Activated CD4-positive, alpha-beta T cell treated with anti-CD3 and anti-CD28 coated beads for 36 hours (primary cell): ENCODE data around the gene PRICKLE1. TPM values are rescaled to one million over a fixed set of nuclear protein-coding genes. Genes with fewer than 3 reads are reported as not detected.
A peak's percentile ranks its signal among the peaks of the same experiment; 100 is the strongest.

Experiments used
- ATAC-seq: fragments of 200-7000 bp; cut with Tn5 transposase; one replicate; pipeline ENCODE4 v1.10.0; 2021; ENCODE audit warnings: mild to moderate bottlenecking, moderate library complexity
- CTCF ChIA-PET: fragments of 350-600 bp; sonication (Branson Sonifier 250); formaldehyde crosslinking; loops from one replicate; lab custom pipeline; 2021; ENCODE audit warnings: antibody characterized with exemption; lab: Charles Lee
- POLR2A ChIA-PET: fragments of 350-600 bp; sonication (Branson Sonifier 250); formaldehyde crosslinking; loops from one replicate; lab custom pipeline; 2021; ENCODE audit warnings: antibody characterized with exemption, inconsistent platforms; lab: Charles Lee
- DNase-seq: peaks from one replicate; pipeline ENCODE4 v3.0.0-alpha.2; 2020
- H3K27ac Mint-ChIP-seq: one replicate; pipeline ENCODE4 v1.8.0; 2021; ENCODE audit warnings: mixed read lengths
- H3K27me3 Mint-ChIP-seq: one replicate; pipeline ENCODE4 v1.8.0; 2021; ENCODE audit warnings: mixed read lengths
- H3K36me3 Mint-ChIP-seq: one replicate; pipeline ENCODE4 v1.8.0; 2021; ENCODE audit warnings: low read depth, mixed read lengths
- H3K4me1 Mint-ChIP-seq: one replicate; pipeline ENCODE4 v1.8.0; 2021; ENCODE audit warnings: mixed read lengths
- H3K4me3 Mint-ChIP-seq: one replicate; pipeline ENCODE4 v1.8.0; 2021; ENCODE audit warnings: mild to moderate bottlenecking, moderate library complexity, mixed read lengths
- H3K9me3 Mint-ChIP-seq: one replicate; pipeline ENCODE4 v1.8.0; 2021; ENCODE audit warnings: low read depth, mixed read lengths
- intact Hi-C, 2 experiments: fragments of 100-400 bp; cut with DNase I in 1 of 2; cut with micrococcal nuclease in 1 of 2; formaldehyde crosslinking; loops; one replicate each; pipeline versions ENCODE4 v1.14.2 to v1.15.1; 2022 to 2024; cut with DNase I, micrococcal nuclease
- total RNA-seq, 2 experiments: library from RNA; stranded (reverse); gene quantifications; one replicate each; pipeline ENCODE4 v1.2.3, GENCODE V29; 2021

The PRICKLE1 gene
- total RNA-seq, 2 experiments from 2014 or later, result 0.21 to 0.30 TPM

- ATAC-seq (no peak), DNase-seq (no peak)
- intact Hi-C loops, result no loop called here
- no peaks in the 10 kb centered on the region for H3K36me3 Mint-ChIP-seq
- peaks cover 1% of the 10 kb centered on the region for H3K27me3 Mint-ChIP-seq
- no peaks in the 10 kb centered on the region for H3K9me3 Mint-ChIP-seq
- no peaks in the 10 kb centered on the region for H3K4me1 Mint-ChIP-seq
- ChIA-PET POLR2A (no interaction called here), CTCF (no interaction called here)
- H3K4me3 Mint-ChIP-seq, result no peak overlapping the region
- H3K27ac Mint-ChIP-seq, result no peak overlapping the region
Observed at GRCh38 chr12:42508913-42509460, 80.6 kb downstream of the PRICKLE1 start.

DNA sequence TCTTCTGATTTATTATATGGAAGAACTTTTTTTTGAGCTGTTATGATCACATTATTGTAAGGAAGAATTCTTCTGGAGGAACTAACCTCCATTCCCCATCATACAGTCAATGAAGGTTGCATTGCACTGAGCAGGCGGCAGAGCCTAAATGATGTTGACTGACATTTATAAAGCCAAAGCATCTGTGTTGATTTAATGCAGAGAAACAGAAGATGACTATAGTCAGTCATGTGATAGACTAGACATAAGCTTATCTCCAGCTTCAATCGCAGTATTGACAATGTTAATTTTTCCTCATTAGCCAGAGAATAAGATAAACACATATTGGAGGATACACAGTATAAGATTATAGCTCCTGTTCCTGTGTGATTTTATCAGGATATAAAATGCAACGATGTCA lies 82.0 kb downstream of the PRICKLE1 start:
- Mint-ChIP-seq H3K36me3 (no peaks in the 10 kb centered on the region), H3K4me3 (no peak overlapping the region), H3K4me1 (no peaks in the 10 kb centered on the region), H3K9me3 (no peaks in the 10 kb centered on the region), H3K27me3 (peaks cover 1% of the 10 kb centered on the region), H3K27ac (no peak overlapping the region)
- DNase-seq (no peak), ATAC-seq (no peak)
- CTCF ChIA-PET, result interaction anchor here (0.6 to 1.1 kb wide), 2 partner anchors 64 to 1903 kb away, joined by 3 read pairs; no protein-coding TSS in a partner anchor
- intact Hi-C loops, result no loop called here
- POLR2A ChIA-PET, result no interaction called here

DNA sequence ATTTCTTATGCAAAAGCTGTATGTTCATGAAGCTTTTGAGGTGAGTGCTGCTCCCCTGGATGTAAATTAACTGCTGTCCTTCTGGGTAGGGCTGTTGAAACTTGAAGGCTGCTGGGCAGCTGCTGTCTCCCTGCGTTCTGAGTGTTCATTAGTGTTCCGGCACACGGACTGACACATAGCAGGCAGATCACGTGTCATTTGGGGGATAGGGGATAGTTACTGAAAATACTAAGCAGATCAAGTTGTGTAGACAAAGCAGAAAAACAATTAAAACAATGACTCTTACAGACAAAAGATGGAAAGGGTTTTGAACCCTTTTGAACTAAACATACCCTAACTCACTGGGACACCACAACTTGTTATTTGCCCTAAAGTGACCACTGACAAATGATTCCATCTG lies 82.5 kb downstream of the PRICKLE1 start:
- DNase-seq (no peak), ATAC-seq (no peak)
- ChIA-PET CTCF (interaction anchor here (0.6 kb wide), 1 partner anchor 1903 kb away, joined by 3 read pairs; no protein-coding TSS in a partner anchor), POLR2A (no interaction called here)
- peaks cover 1% of the 10 kb centered on the region for H3K27me3 Mint-ChIP-seq
- intact Hi-C loops, result no loop called here
- H3K4me3 Mint-ChIP-seq, result no peak overlapping the region
- no peaks in the 10 kb centered on the region for H3K9me3 Mint-ChIP-seq
- no peaks in the 10 kb centered on the region for H3K36me3 Mint-ChIP-seq
- H3K4me1 Mint-ChIP-seq, result no peaks in the 10 kb centered on the region
- H3K27ac Mint-ChIP-seq, result no peak overlapping the region

- intact Hi-C loops, result no loop called here
- POLR2A ChIA-PET, result no interaction called here
- no peak overlapping the region for H3K27ac Mint-ChIP-seq
- peaks cover under 1% of the 10 kb centered on the region for H3K27me3 Mint-ChIP-seq
- ATAC-seq, result no peak
- CTCF ChIA-PET, result no interaction called here
- no peaks in the 10 kb centered on the region for H3K4me1 Mint-ChIP-seq
- DNase-seq, result no peak
- H3K9me3 Mint-ChIP-seq, result no peaks in the 10 kb centered on the region
- no peak overlapping the region for H3K4me3 Mint-ChIP-seq
- H3K36me3 Mint-ChIP-seq, result no peaks in the 10 kb centered on the region
Observed at GRCh38 chr12:42504049-42504448, 85.5 kb downstream of the PRICKLE1 start.

DNA sequence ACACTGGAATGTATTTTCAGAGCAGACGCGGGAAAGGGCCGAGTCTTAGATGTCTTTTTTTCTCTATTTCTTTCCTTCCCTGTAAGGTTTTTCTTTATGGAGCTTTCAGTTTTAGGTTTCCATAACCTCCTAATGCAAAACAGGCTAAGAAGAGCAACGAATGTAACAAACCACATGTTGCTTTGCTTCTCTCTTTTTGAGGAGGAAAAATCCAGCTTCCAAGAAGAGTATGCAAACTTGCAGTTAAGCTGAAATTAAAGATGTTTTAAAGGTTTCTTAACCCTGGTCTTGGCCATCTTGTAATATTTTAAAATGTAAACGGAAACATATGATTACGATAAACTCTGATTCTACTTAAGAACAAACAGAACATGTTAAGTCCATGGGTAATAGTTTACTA lies 86.9 kb downstream of the PRICKLE1 start:
- CTCF ChIA-PET, result no interaction called here
- Mint-ChIP-seq H3K4me3 (no peak overlapping the region), H3K36me3 (no peaks in the 10 kb centered on the region), H3K27me3 (no peaks in the 10 kb centered on the region), H3K4me1 (no peaks in the 10 kb centered on the region), H3K27ac (no peak overlapping the region), H3K9me3 (no peaks in the 10 kb centered on the region)
- DNase-seq (no peak), ATAC-seq (no peak)
- intact Hi-C loops, result no loop called here
- POLR2A ChIA-PET, result no interaction called here

GRCh38 chr12:42498549-42499247 lies 90.8 kb downstream of the PRICKLE1 start:
- ChIA-PET CTCF (no interaction called here), POLR2A (no interaction called here)
- DNase-seq, result no peak
- no peaks in the 10 kb centered on the region for H3K36me3 Mint-ChIP-seq
- intact Hi-C loops, result no loop called here
- H3K9me3 Mint-ChIP-seq, result no peaks in the 10 kb centered on the region
- peaks cover 6% of the 10 kb centered on the region for H3K27me3 Mint-ChIP-seq
- no peak overlapping the region for H3K27ac Mint-ChIP-seq
- H3K4me1 Mint-ChIP-seq, result no peaks in the 10 kb centered on the region
- no peak overlapping the region for H3K4me3 Mint-ChIP-seq
- peak; percentile 72 for ATAC-seq

- DNase-seq (no peak), ATAC-seq (no peak)
- Mint-ChIP-seq H3K36me3 (no peaks in the 10 kb centered on the region), H3K4me1 (no peaks in the 10 kb centered on the region), H3K4me3 (no peak overlapping the region), H3K9me3 (no peaks in the 10 kb centered on the region), H3K27me3 (peaks cover 6% of the 10 kb centered on the region), H3K27ac (no peak overlapping the region)
- ChIA-PET POLR2A (no interaction called here), CTCF (interaction anchor here (0.9 kb wide), 1 partner anchor 11 kb away, joined by 4 read pairs; no protein-coding TSS in a partner anchor)
- intact Hi-C loops, result no loop called here
Observed at GRCh38 chr12:42496886-42497285, 92.7 kb downstream of the PRICKLE1 start.

DNA sequence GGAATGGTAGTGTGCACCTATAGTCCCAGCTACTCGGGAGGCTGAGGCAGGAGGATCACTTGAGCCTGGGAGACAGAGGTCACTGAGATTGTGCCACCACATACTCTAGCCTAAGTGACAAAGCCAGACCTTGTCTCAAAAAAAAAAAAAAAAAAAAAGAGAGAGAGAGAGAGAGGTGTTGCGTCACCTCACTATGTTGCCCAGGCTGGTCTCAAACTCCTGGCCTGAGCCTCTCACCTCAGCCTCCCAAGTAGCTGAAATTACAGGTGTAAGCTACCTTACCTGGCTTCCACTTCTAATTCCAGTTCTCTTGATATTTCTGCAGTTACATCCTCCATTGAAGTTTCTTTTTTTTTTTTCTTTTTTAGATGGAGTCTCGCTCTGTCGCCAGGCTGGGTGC lies 94.3 kb downstream of the PRICKLE1 start:
- Mint-ChIP-seq H3K9me3 (no peaks in the 10 kb centered on the region), H3K4me1 (no peaks in the 10 kb centered on the region), H3K4me3 (no peak overlapping the region), H3K36me3 (no peaks in the 10 kb centered on the region), H3K27me3 (peaks cover 9% of the 10 kb centered on the region), H3K27ac (no peak overlapping the region)
- POLR2A ChIA-PET, result no interaction called here
- CTCF ChIA-PET, result interaction anchor here (0.6 to 0.7 kb wide), 3 partner anchors 200 to 359 kb away, joined by 3 read pairs; no protein-coding TSS in a partner anchor
- DNase-seq (no peak), ATAC-seq (no peak)
- intact Hi-C loops, result no loop called here

DNA sequence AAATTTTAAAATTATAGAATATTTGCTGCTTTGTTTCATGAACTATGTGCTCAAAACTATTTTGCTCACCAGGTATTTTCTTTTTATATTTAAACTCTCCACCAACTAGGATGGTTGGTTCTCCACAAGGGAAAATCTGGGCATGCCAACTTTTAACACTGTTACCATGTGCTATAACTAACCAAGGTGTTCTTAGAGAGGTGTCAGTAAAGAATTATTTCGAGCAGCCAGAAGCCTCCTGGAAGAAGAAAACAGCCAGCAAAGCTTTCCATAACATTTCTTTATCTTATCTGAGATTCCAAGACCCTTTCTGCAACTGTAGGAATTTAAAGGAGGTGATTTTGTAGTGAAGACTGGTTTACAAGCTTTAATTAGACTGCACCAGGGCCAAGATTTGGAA lies 97.3 kb downstream of the PRICKLE1 start:
- Mint-ChIP-seq H3K4me1 (no peaks in the 10 kb centered on the region), H3K27ac (no peak overlapping the region), H3K27me3 (peaks cover 18% of the 10 kb centered on the region), H3K4me3 (no peak overlapping the region), H3K9me3 (no peaks in the 10 kb centered on the region), H3K36me3 (no peaks in the 10 kb centered on the region)
- no peak for DNase-seq
- ATAC-seq, result no peak
- ChIA-PET CTCF (interaction anchor here (0.6 to 2.0 kb wide), 4 partner anchors 10 to 1284 kb away, joined by 4 to 9 read pairs (median 4); no protein-coding TSS in a partner anchor), POLR2A (no interaction called here)
- intact Hi-C loops, result no loop called here

DNA sequence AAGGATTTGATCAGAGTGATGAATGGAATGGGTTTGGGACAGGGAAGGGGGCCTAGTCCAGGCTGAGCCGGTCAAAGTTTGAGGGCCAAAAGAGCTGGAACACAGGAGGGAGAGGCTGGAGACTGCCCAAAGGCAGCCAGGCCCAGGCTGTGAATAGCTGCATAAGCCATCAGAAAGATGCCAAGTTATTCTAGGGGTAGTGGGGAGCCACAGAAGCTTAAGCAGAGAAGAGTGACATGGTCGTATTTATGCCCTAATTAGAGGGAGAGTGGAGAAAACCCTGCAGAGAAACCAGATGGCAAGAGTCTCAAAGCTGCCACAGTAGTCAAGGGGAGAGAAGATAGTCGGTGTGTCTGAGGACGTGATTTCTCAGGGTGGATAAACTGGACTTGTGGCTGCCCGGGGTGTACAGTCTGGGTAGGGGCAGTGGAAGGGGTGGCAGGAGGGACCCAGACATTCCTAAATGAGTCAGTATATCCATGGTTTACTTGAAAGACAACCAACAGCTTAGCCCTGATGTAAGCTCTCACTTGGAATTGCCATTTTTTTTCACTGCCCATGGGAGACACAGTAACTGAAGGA lies 99.2 kb downstream of the PRICKLE1 start:
- DNase-seq (no peak), ATAC-seq (no peak)
- Mint-ChIP-seq H3K4me1 (no peaks in the 10 kb centered on the region), H3K36me3 (no peaks in the 10 kb centered on the region), H3K4me3 (no peak overlapping the region), H3K27ac (no peak overlapping the region), H3K27me3 (peaks cover 28% of the 10 kb centered on the region), H3K9me3 (no peaks in the 10 kb centered on the region)
- CTCF ChIA-PET, result interaction anchor here (1.2 to 2.0 kb wide), 2 partner anchors 10 to 11 kb away, joined by 4 to 9 read pairs; no protein-coding TSS in a partner anchor
- POLR2A ChIA-PET, result no interaction called here
- intact Hi-C loops, result no loop called here

- H3K4me3 Mint-ChIP-seq, result no peak overlapping the region
- no peak for ATAC-seq
- H3K27me3 Mint-ChIP-seq, result peaks cover 53% of the 10 kb centered on the region
- ChIA-PET CTCF (interaction anchor here (0.6 kb wide), 1 partner anchor 17 kb away, joined by 3 read pairs; no protein-coding TSS in a partner anchor), POLR2A (no interaction called here)
- peaks cover 9% of the 10 kb centered on the region for H3K4me1 Mint-ChIP-seq
- H3K36me3 Mint-ChIP-seq, result no peaks in the 10 kb centered on the region
- H3K27ac Mint-ChIP-seq, result no peak overlapping the region
- DNase-seq, result no peak
- intact Hi-C loops, result loop anchor here (10.0 kb wide), 2 partner anchors 1188 to 1268 kb away; partner anchors contain the start of genes IRAK4 (in 1 of the 2) and PUS7L (in 1 of the 2)
- no peaks in the 10 kb centered on the region for H3K9me3 Mint-ChIP-seq
Observed at GRCh38 chr12:42486407-42486806, 103.1 kb downstream of the PRICKLE1 start.
